HepG2 (cell line): Measurements from ENCODE around the gene ARMH4.

Source experiments
- BRD4 ChIP-seq: sonication (generic); formaldehyde crosslinking; IDR thresholded peaks from 2 replicates; pipeline ENCODE4 v1.4.0; 2020; ENCODE audit warnings: missing genetic modification reagents
- EP300 ChIP-seq, 3 experiments: sonication (generic) in 1 of 3; formaldehyde crosslinking in 1 of 3; IDR thresholded peaks; 2 replicates each; pipeline versions ENCODE4 v1.5.1 to v1.6.1; 2011 to 2020; ENCODE audit warnings: low read depth in 2 of 3, low read length in 2 of 3, borderline replicate concordance in 1 of 3, improper control_type of control experiment in 1 of 3, mild to moderate bottlenecking in 1 of 3, missing genetic modification reagents in 1 of 3, moderate library complexity in 1 of 3
- GATA4 ChIP-seq: sonication (generic); IDR thresholded peaks from 2 replicates; pipeline ENCODE4 v1.6.1; 2016; ENCODE audit warnings: antibody characterized with exemption, low read depth, borderline replicate concordance
- HOXA7 ChIP-seq: sonication (generic); formaldehyde crosslinking; IDR thresholded peaks from 2 replicates; pipeline ENCODE4 v1.8.1; 2022; ENCODE audit warnings: mild to moderate bottlenecking, missing genetic modification reagents, moderate library complexity
- NFYC ChIP-seq: IDR thresholded peaks from 2 replicates; pipeline ENCODE4 v1.6.1; 2016; ENCODE audit warnings: missing genetic modification reagents, missing compliant biosample characterization
- TAF1 ChIP-seq: sonication (generic); formaldehyde crosslinking; IDR thresholded peaks from 2 replicates; pipeline ENCODE4 v1.4.0; 2020; ENCODE audit warnings: missing genetic modification reagents
- ZFP1 ChIP-seq: IDR thresholded peaks from 2 replicates; pipeline ENCODE4 v1.6.1; 2016
- ZNF670 ChIP-seq: sonication (generic); formaldehyde crosslinking; IDR thresholded peaks from 2 replicates; pipeline ENCODE4 v1.8.0; 2022; ENCODE audit warnings: mild to moderate bottlenecking, missing genetic modification reagents, borderline replicate concordance
- ZNF776 ChIP-seq: sonication (generic); formaldehyde crosslinking; IDR thresholded peaks from 2 replicates; pipeline ENCODE4 v1.4.0; 2020; ENCODE audit warnings: mild to moderate bottlenecking, missing genetic modification reagents
- TF ChIP-seq, protein P1 (sequence below): sonication (generic); formaldehyde crosslinking; IDR thresholded peaks from 2 replicates; pipeline ENCODE4 v1.5.0; 2020; ENCODE audit warnings: mild to moderate bottlenecking, missing genetic modification reagents, borderline replicate concordance
- TF ChIP-seq, protein P2 (sequence below): sonication (generic); formaldehyde crosslinking; IDR thresholded peaks from 2 replicates; pipeline ENCODE4 v1.5.0; 2020; ENCODE audit warnings: mild to moderate bottlenecking, missing genetic modification reagents, moderate library complexity
- TF ChIP-seq, protein P3 (sequence below): sonication (generic); formaldehyde crosslinking; IDR thresholded peaks from 2 replicates; pipeline ENCODE4 v1.4.0; 2020; ENCODE audit warnings: low read depth, mild to moderate bottlenecking, missing genetic modification reagents
- TF ChIP-seq, protein P4 (sequence below): sonication (generic); formaldehyde crosslinking; conservative IDR thresholded peaks from 2 replicates; pipeline ENCODE4 v1.4.0; 2020; ENCODE audit warnings: missing genetic modification reagents

DNA sequence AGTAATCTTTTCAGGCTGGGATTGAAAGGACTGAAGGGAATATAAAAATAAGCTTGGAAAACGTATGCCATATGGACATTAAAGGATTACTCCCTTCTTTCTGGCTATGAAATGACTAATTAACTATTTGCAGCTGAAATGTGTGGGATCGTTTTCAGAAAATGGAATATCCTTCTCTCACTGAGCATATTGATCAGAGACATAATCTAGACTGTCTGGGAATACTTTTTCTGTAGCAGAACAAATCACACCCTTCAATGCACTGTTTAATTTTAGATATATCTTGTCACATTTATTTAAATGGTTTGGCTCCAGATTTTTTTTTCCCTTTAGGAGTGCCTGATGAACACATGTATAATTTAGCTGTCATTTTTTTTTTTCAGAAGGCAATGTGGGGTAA lies 37.2 kb upstream of the ARMH4 start:
- TF ChIP-seq, protein P1, sequence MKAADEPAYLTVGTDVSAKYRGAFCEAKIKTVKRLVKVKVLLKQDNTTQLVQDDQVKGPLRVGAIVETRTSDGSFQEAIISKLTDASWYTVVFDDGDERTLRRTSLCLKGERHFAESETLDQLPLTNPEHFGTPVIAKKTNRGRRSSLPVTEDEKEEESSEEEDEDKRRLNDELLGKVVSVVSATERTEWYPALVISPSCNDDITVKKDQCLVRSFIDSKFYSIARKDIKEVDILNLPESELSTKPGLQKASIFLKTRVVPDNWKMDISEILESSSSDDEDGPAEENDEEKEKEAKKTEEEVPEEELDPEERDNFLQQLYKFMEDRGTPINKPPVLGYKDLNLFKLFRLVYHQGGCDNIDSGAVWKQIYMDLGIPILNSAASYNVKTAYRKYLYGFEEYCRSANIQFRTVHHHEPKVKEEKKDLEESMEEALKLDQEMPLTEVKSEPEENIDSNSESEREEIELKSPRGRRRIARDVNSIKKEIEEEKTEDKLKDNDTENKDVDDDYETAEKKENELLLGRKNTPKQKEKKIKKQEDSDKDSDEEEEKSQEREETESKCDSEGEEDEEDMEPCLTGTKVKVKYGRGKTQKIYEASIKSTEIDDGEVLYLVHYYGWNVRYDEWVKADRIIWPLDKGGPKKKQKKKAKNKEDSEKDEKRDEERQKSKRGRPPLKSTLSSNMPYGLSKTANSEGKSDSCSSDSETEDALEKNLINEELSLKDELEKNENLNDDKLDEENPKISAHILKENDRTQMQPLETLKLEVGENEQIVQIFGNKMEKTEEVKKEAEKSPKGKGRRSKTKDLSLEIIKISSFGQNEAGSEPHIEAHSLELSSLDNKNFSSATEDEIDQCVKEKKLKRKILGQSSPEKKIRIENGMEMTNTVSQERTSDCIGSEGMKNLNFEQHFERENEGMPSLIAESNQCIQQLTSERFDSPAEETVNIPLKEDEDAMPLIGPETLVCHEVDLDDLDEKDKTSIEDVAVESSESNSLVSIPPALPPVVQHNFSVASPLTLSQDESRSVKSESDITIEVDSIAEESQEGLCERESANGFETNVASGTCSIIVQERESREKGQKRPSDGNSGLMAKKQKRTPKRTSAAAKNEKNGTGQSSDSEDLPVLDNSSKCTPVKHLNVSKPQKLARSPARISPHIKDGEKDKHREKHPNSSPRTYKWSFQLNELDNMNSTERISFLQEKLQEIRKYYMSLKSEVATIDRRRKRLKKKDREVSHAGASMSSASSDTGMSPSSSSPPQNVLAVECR (CRISPR knock-in tag): no peak
- TF ChIP-seq EP300 (IDR thresholded peaks at IDR 0.05; ENCODE audit: low read depth in 2 of 2, low read length in 2 of 2): no peak
- TF ChIP-seq EP300 (CRISPR knock-in tag; IDR thresholded peaks at IDR 0.05; ENCODE audit: borderline replicate concordance): no peak
- TF ChIP-seq BRD4 (CRISPR knock-in tag): no peak
- no peak for TF ChIP-seq GATA4
- no peak for TF ChIP-seq NFYC (CRISPR knock-in tag)
- TF ChIP-seq ZFP1 (CRISPR knock-in tag): no peak
- no peak for TF ChIP-seq TAF1 (CRISPR knock-in tag)
- TF ChIP-seq, protein P2, sequence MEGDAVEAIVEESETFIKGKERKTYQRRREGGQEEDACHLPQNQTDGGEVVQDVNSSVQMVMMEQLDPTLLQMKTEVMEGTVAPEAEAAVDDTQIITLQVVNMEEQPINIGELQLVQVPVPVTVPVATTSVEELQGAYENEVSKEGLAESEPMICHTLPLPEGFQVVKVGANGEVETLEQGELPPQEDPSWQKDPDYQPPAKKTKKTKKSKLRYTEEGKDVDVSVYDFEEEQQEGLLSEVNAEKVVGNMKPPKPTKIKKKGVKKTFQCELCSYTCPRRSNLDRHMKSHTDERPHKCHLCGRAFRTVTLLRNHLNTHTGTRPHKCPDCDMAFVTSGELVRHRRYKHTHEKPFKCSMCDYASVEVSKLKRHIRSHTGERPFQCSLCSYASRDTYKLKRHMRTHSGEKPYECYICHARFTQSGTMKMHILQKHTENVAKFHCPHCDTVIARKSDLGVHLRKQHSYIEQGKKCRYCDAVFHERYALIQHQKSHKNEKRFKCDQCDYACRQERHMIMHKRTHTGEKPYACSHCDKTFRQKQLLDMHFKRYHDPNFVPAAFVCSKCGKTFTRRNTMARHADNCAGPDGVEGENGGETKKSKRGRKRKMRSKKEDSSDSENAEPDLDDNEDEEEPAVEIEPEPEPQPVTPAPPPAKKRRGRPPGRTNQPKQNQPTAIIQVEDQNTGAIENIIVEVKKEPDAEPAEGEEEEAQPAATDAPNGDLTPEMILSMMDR: no peak
- TF ChIP-seq, protein P3, sequence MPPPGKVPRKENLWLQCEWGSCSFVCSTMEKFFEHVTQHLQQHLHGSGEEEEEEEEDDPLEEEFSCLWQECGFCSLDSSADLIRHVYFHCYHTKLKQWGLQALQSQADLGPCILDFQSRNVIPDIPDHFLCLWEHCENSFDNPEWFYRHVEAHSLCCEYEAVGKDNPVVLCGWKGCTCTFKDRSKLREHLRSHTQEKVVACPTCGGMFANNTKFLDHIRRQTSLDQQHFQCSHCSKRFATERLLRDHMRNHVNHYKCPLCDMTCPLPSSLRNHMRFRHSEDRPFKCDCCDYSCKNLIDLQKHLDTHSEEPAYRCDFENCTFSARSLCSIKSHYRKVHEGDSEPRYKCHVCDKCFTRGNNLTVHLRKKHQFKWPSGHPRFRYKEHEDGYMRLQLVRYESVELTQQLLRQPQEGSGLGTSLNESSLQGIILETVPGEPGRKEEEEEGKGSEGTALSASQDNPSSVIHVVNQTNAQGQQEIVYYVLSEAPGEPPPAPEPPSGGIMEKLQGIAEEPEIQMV (CRISPR knock-in tag): no peak
- TF ChIP-seq, protein P4, sequence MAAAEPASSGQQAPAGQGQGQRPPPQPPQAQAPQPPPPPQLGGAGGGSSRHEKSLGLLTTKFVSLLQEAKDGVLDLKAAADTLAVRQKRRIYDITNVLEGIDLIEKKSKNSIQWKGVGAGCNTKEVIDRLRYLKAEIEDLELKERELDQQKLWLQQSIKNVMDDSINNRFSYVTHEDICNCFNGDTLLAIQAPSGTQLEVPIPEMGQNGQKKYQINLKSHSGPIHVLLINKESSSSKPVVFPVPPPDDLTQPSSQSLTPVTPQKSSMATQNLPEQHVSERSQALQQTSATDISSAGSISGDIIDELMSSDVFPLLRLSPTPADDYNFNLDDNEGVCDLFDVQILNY (CRISPR knock-in tag): no peak
- TF ChIP-seq ZNF776: no peak
- TF ChIP-seq ZNF670: no peak
- no peak for TF ChIP-seq HOXA7 (CRISPR knock-in tag)
